Mesothelial cell of epicardium (in vitro differentiated cells): ENCODE data around the gene ACTR2. TPM values are rescaled to one million over a fixed set of nuclear protein-coding genes. Genes with fewer than 3 reads are reported as not detected.
A peak's percentile ranks its signal among the peaks of the same experiment; 100 is the strongest.

Experiments
- DNase-seq, 2 experiments: peaks; one replicate each; pipeline ENCODE4 v3.0.0; 2021; ENCODE audit warnings: low spot score in 2 of 2; ENCODE audit not compliant: unreplicated experiment in 2 of 2
- H3K27ac Mint-ChIP-seq: 2 replicates; pipeline ENCODE4 v1.8.0; 2021; ENCODE audit warnings: mixed read lengths
- H3K27me3 Mint-ChIP-seq: 2 replicates; pipeline ENCODE4 v1.8.0; 2021; ENCODE audit warnings: low read depth, mixed read lengths
- H3K36me3 Mint-ChIP-seq: 2 replicates; pipeline ENCODE4 v1.8.0; 2021; ENCODE audit warnings: mixed read lengths
- H3K4me1 Mint-ChIP-seq: 2 replicates; pipeline ENCODE4 v1.8.0; 2021; ENCODE audit warnings: mixed read lengths
- H3K4me3 Mint-ChIP-seq: 2 replicates; pipeline ENCODE4 v1.8.0; 2021; ENCODE audit warnings: mild to moderate bottlenecking, moderate library complexity, mixed read lengths
- H3K9me3 Mint-ChIP-seq: 2 replicates; pipeline ENCODE4 v1.8.0; 2021; ENCODE audit warnings: mixed read lengths
- CTCF ChIP-seq: fragments of 200-600 bp; sonication (generic); IDR thresholded peaks from one replicate; pipeline ENCODE4 v1.5.0; 2021; ENCODE audit warnings: antibody characterized with exemption; ENCODE audit not compliant: unreplicated experiment
- total RNA-seq: library from RNA; stranded (reverse); gene quantifications from 3 replicates; pipeline ENCODE4 v1.2.1, GENCODE V29; 2021

The ACTR2 gene
- total RNA-seq, 1 donor from 2014 or later = 171 TPM

- Mint-ChIP-seq H3K4me1 (no peaks in the 10 kb centered on the region), H3K4me3 (no peak overlapping the region), H3K36me3 (no peaks in the 10 kb centered on the region), H3K27me3 (peaks cover 17% of the 10 kb centered on the region), H3K27ac (no peak overlapping the region), H3K9me3 (peaks cover 5% of the 10 kb centered on the region)
- TF ChIP-seq CTCF = no peak
- DNase-seq = no peak
Measured at GRCh38 chr2:65204461-65205210, 23.0 kb upstream of the ACTR2 start.

- Mint-ChIP-seq H3K36me3 (no peaks in the 10 kb centered on the region), H3K9me3 (no peaks in the 10 kb centered on the region)
Measured at GRCh38 chr2:65212115-65212514, 15.5 kb upstream of the ACTR2 start.

GRCh38 chr2:65212619-65213018 lies 15.0 kb upstream of the ACTR2 start:
- no peak for TF ChIP-seq CTCF
- no peak for DNase-seq
- H3K27me3 Mint-ChIP-seq = no peaks in the 10 kb centered on the region
- H3K4me3 Mint-ChIP-seq = no peak overlapping the region
- H3K4me1 Mint-ChIP-seq = peaks cover 2% of the 10 kb centered on the region
- no peak overlapping the region for H3K27ac Mint-ChIP-seq
- H3K36me3 Mint-ChIP-seq = no peaks in the 10 kb centered on the region
- no peaks in the 10 kb centered on the region for H3K9me3 Mint-ChIP-seq

More at GRCh38 chr2:65212115-65212514, 15.5 kb upstream of the ACTR2 start:
- no peak for TF ChIP-seq CTCF
- H3K4me3 Mint-ChIP-seq = no peak overlapping the region
- H3K27ac Mint-ChIP-seq = no peak overlapping the region
- DNase-seq = no peak
- no peaks in the 10 kb centered on the region for H3K27me3 Mint-ChIP-seq
- peaks cover 2% of the 10 kb centered on the region for H3K4me1 Mint-ChIP-seq

- no peak for TF ChIP-seq CTCF
- Mint-ChIP-seq H3K9me3 (no peaks in the 10 kb centered on the region), H3K4me1 (peaks cover 2% of the 10 kb centered on the region), H3K4me3 (no peak overlapping the region), H3K36me3 (no peaks in the 10 kb centered on the region), H3K27me3 (no peaks in the 10 kb centered on the region), H3K27ac (no peak overlapping the region)
- DNase-seq = no peak
Measured at GRCh38 chr2:65213035-65213434, 14.6 kb upstream of the ACTR2 start.

- Mint-ChIP-seq H3K4me3 (no peak overlapping the region), H3K4me1 (peaks cover 2% of the 10 kb centered on the region), H3K27me3 (no peaks in the 10 kb centered on the region), H3K36me3 (peaks cover under 1% of the 10 kb centered on the region), H3K9me3 (no peaks in the 10 kb centered on the region), H3K27ac (peak overlapping the region; percentile 61)
- no peak for TF ChIP-seq CTCF
- no peak for DNase-seq
Measured at GRCh38 chr2:65214361-65214760, 13.3 kb upstream of the ACTR2 start.
